ENCODE results near the gene WDR70.
"Not testable (repeated sequence)": the region's sequence is repeated elsewhere in the genome, so short reads cannot be mapped to it uniquely, and the experiment has no call there.

Gene WDR70

GRCh38 chr5:37391591-37391990 is 12.5 kb downstream of the WDR70 start:
- TF ChIP-seq CTCF (IDR thresholded peaks at IDR 0.05; ENCODE audit: control insufficient read depth, extremely low read depth, insufficient read depth): no peak
- DNase-seq (ENCODE audit: low read depth): no peak
- no peak overlapping the region for H3K4me3 ChIP-seq (ENCODE audit: low read depth, low read length)

DNA sequence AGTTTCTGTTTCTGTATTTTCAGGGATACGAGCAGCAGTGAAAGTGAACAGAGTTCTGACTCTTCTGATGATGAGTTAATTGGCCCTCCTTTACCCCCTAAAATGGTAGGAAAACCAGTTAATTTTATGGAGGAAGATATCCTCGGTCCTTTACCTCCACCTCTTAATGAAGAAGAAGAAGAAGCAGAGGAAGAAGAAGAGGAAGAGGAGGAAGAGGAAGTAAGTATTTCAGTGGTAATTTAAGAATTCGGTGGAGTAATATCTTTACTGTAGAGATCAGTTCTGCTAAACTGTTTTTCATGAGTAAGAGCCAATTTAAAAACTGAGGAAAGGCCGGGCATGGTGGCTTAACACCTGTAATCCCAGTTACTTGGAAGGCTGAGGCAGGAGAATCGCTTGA is 17.2 kb downstream of the WDR70 start:
- DNase-seq (ENCODE audit: low read depth): no peak
- no peak overlapping the region for H3K4me3 ChIP-seq (ENCODE audit: low read depth, low read length)
- TF ChIP-seq CTCF (IDR thresholded peaks at IDR 0.05; ENCODE audit: control insufficient read depth, extremely low read depth, insufficient read depth): no peak

GRCh38 chr5:37400501-37400900 is 21.4 kb downstream of the WDR70 start:
- DNase-seq (ENCODE audit: low read depth): no peak
- no peak for TF ChIP-seq CTCF (IDR thresholded peaks at IDR 0.05; ENCODE audit: control insufficient read depth, extremely low read depth, insufficient read depth)
- H3K4me3 ChIP-seq (ENCODE audit: low read depth, low read length): no peak overlapping the region

- no peak for TF ChIP-seq CTCF (IDR thresholded peaks at IDR 0.05; ENCODE audit: control insufficient read depth, extremely low read depth, insufficient read depth)
- no peak overlapping the region for H3K4me3 ChIP-seq (ENCODE audit: low read depth, low read length)
- DNase-seq (ENCODE audit: low read depth): no peak
Observed at GRCh38 chr5:37412515-37412914, 33.4 kb downstream of the WDR70 start.

DNA sequence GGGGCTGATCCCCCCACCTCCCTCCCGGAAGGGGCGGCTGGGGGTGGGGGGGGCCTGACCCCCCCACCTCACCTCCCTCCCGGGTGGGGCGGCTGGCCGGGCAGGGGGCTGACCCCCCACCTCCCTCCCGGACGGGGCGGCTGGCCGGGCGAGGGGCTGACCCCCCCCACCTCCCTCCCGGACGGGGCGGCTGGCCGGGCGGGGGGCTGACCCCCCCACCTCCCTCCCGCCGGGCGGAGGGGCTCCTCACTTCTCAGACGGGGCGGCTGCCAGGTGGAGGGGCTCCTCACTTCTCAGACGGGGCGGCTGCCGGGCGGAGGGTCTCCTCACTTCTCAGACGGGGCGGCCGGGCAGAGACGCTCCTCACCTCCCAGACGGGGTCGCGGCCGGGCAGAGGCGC is 36.3 kb downstream of the WDR70 start:
- H3K4me3 ChIP-seq (ENCODE audit: low read depth, low read length); DNase-seq (ENCODE audit: low read depth): not testable (repeated sequence)

GRCh38 chr5:37417347-37417746 is 38.2 kb downstream of the WDR70 start:
- H3K4me3 ChIP-seq (ENCODE audit: low read depth, low read length): no peak overlapping the region
- DNase-seq (ENCODE audit: low read depth): no peak
- no peak for TF ChIP-seq CTCF (IDR thresholded peaks at IDR 0.05; ENCODE audit: control insufficient read depth, extremely low read depth, insufficient read depth)

DNA sequence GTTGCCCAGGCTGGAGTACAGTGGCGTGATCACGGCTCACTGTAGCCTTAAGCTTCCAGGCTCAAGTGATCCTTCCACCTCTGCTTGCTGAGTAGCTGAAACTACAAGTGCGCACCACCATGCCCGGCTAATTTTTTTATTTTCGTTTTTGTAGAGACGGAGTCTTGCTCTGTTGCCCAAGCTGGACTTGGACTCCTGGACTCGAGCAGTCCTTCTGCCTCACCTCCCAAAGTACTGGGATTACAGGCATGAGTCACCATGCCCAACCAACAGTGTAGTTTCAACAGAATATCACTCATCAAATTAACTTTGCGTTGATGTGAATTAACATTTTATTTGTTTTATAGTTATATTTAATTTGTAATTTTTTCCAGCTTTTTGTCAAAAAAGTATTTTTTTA is 45.3 kb downstream of the WDR70 start:
- no peak for DNase-seq (ENCODE audit: low read depth)
- TF ChIP-seq CTCF (IDR thresholded peaks at IDR 0.05; ENCODE audit: control insufficient read depth, extremely low read depth, insufficient read depth): no peak
- H3K4me3 ChIP-seq (ENCODE audit: low read depth, low read length): no peak overlapping the region

DNA sequence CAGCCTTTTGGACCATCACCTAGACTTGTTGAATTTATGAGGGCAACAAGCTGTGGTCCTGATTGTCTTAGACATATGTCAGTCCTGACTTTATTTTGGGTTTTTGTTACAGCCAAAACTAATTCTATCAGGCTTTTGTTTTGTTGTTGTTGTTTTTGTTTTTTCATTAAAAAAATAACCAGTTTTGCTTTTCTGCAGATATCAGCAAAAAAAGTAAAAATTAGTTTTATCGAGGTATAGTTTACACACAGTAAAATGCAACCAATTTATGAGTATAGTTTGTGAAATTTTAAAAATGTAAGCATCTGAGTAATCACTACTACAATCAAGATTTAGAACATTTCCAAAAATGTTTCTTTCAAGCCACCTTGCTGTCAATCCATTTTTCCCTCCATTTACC is 48.9 kb downstream of the WDR70 start:
- TF ChIP-seq CTCF (IDR thresholded peaks at IDR 0.05; ENCODE audit: control insufficient read depth, extremely low read depth, insufficient read depth): no peak
- DNase-seq (ENCODE audit: low read depth): no peak
- H3K4me3 ChIP-seq (ENCODE audit: low read depth, low read length): no peak overlapping the region
